Kidney (tissue), 14 donors: ENCODE data around the gene FAM20C. TPM values are rescaled to one million over a fixed set of nuclear protein-coding genes. Genes with fewer than 3 reads are reported as not detected.
"Not testable (repeated sequence)": the region's sequence is repeated elsewhere in the genome, so short reads cannot be mapped to it uniquely, and the experiment has no call there.

ENCODE experiments used
- DNase-seq, 5 donors: peaks; one replicate each; pipeline ENCODE4 v3.0.0-alpha.2; 2013 to 2020
- FAIRE-seq: peaks from 2 replicates; lab custom pipeline; 2012; peaks lifted over from hg19 to GRCh38; lab: Jason Lieb, UNC
- H3K27ac ChIP-seq, 2 donors: one replicate each; pipeline ENCODE4 v1.7.0; 2013; ENCODE audit warnings: low read depth in 2 of 2, low read length in 2 of 2, inconsistent platforms in 1 of 2
- H3K27me3 ChIP-seq: one replicate; pipeline ENCODE4 v1.7.1; 2013; ENCODE audit warnings: low read length, inconsistent platforms; ENCODE audit not compliant: control insufficient read depth, insufficient read depth
- H3K36me3 ChIP-seq, 3 donors: one replicate each; pipeline versions ENCODE4 v1.7.0 to v1.7.1; 2013; ENCODE audit warnings: low read length in 3 of 3, control low read depth in 1 of 3, inconsistent platforms in 1 of 3; ENCODE audit not compliant: insufficient read depth in 3 of 3, control insufficient read depth in 2 of 3
- H3K4me1 ChIP-seq, 3 donors: one replicate each; pipeline versions ENCODE4 v1.7.0 to v1.7.1; 2013; ENCODE audit warnings: low read length in 3 of 3, inconsistent platforms in 1 of 3, low read depth in 1 of 3; ENCODE audit not compliant: control insufficient read depth in 2 of 3, insufficient read depth in 2 of 3
- H3K4me3 ChIP-seq, 3 donors: one replicate each; pipeline versions ENCODE4 v1.7.0 to v1.8.1; 2013; ENCODE audit warnings: low read length in 3 of 3, control low read depth in 1 of 3, inconsistent platforms in 1 of 3
- H3K9ac ChIP-seq, 3 donors: one replicate each; pipeline versions ENCODE4 v1.7.0 to v1.7.1; 2013; ENCODE audit warnings: low read length in 3 of 3, control low read depth in 1 of 3, inconsistent platforms in 1 of 3
- H3K9me3 ChIP-seq, 3 donors: one replicate each; pipeline versions ENCODE4 v1.7.0 to v1.7.1; 2013; ENCODE audit warnings: low read length in 3 of 3, control low read depth in 1 of 3, inconsistent platforms in 1 of 3; ENCODE audit not compliant: control insufficient read depth in 2 of 3, insufficient read depth in 1 of 3
- CTCF ChIP-seq: IDR thresholded peaks from 3 replicates; pipeline ENCODE4 v1.5.1; 2012; ENCODE audit warnings: mild to moderate bottlenecking, moderate library complexity, borderline replicate concordance; ENCODE audit not compliant: insufficient read depth; ENCODE audit errors: extremely low read depth
- intact Hi-C: fragments of 100-400 bp; cut with DNase I; formaldehyde crosslinking; loops from one replicate; pipeline ENCODE4 v1.11.1; 2022
- polyA plus RNA-seq: library from polyadenylated mRNA; stranded (reverse); fragments of 350-450 nt; fragmentation: Illumina TruSeq; extraction: RNeasy Lipid Tissue Mini Kit (QIAGEN cat#74804); gene quantifications from one replicate; pipeline ENCODE4 v1.2.3, GENCODE V29; 2014; ENCODE audit warnings: low read depth, low replicate concordance; ENCODE audit not compliant: insufficient read depth
- total RNA-seq: library from RNA; stranded (reverse); fragmentation: NEBNext Ultra II Directional; extraction: Animal tissue kit (Norgen Biotek cat#: 25700); gene quantifications from one replicate; pipeline ENCODE4 v1.2.1, GENCODE V29; 2021
- donor health status: control.
- donor health status: control.
- donor health status: control.
- donor health status: control.
- donor health status: control.
- donor health status: DM: yes; HTN: yes; CAD: no.
- donor health status: Normal renal cell carcinoma (clear cell type).

Gene FAM20C
- total and polyA plus RNA-seq, 2 donors from 2014 or later = 84.9 to 114 TPM

GRCh38 chr7:205115-206010, 13.0 kb downstream of the FAM20C start:
- peak in 2 of 5 donors; percentile 69 to 93 for DNase-seq
- TF ChIP-seq CTCF = no peak
- peaks cover 0 to 3% (median 0%) of the 10 kb centered on the region in 3 donors for H3K4me1 ChIP-seq
- H3K36me3 ChIP-seq = peaks cover 4 to 41% (median 10%) of the 10 kb centered on the region in 3 donors
- no peak overlapping the region for H3K4me3 ChIP-seq
- FAIRE-seq = no peak
- intact Hi-C loops = no loop called here
- H3K9me3 ChIP-seq = no peaks in the 10 kb centered on the region
- no peak overlapping the region for H3K9ac ChIP-seq
- no peak overlapping the region for H3K27ac ChIP-seq
- H3K27me3 ChIP-seq = no peaks in the 10 kb centered on the region

DNA sequence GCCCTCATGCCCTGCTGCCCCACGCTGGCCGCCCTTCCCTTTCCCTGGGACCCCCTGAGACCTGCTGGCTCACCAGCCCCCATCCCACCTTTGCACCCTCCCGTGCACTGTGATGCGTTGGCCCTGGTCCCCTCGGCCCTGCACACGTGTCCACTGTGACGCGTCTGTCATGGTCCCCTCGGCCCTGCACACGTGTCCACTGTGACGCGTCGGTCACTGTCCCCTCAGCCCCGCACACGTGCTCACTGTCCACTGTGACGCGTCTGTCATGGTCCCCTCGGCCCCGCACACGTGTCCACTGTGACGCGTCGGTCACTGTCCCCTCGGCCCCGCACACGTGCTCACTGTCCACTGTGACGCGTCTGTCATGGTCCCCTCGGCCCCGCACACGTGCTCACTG, 14.0 kb downstream of the FAM20C start:
- intact Hi-C loops, DNase-seq: not testable (repeated sequence)

GRCh38 chr7:207418-208129, 15.2 kb downstream of the FAM20C start:
- intact Hi-C loops = no loop called here
- Histone ChIP-seq H3K36me3 (peaks cover 4 to 29% (median 7%) of the 10 kb centered on the region in 3 donors), H3K4me1 (peaks cover 0 to 3% (median 0%) of the 10 kb centered on the region in 3 donors), H3K4me3 (no peak overlapping the region), H3K9me3 (no peaks in the 10 kb centered on the region), H3K27ac (no peak overlapping the region), H3K27me3 (no peaks in the 10 kb centered on the region), H3K9ac (no peak overlapping the region)
- no peak for FAIRE-seq
- no peak for TF ChIP-seq CTCF
- DNase-seq = no peak

More for the DNA sequence above, 14.0 kb downstream of the FAM20C start:
- peaks cover 4 to 34% (median 10%) of the 10 kb centered on the region in 3 donors for H3K36me3 ChIP-seq
- not testable (repeated sequence) for FAIRE-seq, H3K27me3 ChIP-seq, H3K4me3 ChIP-seq, H3K9me3 ChIP-seq, H3K4me1 ChIP-seq, H3K9ac ChIP-seq, H3K27ac ChIP-seq

DNA sequence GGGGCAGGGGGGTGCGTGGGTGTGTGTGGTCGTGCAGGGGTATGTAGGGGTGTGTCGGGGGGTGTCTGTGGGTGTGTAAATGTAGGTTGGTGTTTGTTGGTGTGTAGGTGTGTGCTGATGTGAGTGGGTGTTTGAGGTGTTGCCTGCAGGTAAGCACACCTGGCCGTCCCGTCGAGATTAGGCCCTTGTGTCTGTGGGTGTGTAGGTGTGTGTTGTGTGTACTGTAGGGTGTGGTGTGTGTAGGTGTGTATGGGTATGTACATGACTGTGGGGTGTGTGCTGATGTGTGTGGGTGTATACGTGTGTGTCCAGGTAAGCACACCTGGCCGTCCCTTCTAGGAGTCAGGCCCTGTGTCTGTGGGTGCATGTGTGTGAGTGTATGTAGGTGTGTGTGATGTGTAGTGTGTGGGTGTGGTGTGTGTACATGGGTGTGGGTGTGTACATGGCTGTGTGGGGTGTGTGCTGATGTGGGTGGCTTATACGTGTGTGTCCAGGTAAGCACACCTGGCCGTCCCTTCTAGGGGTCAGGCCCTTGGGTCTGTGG, 15.8 kb downstream of the FAM20C start:
- Histone ChIP-seq H3K9me3 (no peaks in the 10 kb centered on the region), H3K9ac (no peak overlapping the region), H3K27me3 (no peaks in the 10 kb centered on the region), H3K4me1 (peaks cover 0 to 9% (median 4%) of the 10 kb centered on the region in 3 donors), H3K27ac (no peak overlapping the region), H3K36me3 (peaks cover 4 to 35% (median 7%) of the 10 kb centered on the region in 3 donors), H3K4me3 (no peak overlapping the region)
- FAIRE-seq = no peak
- DNase-seq = no peak
- intact Hi-C loops = no loop called here
- no peak for TF ChIP-seq CTCF
